Caco-2 (cell line): Measurements from ENCODE around the gene PMEPA1. TPM values are rescaled to one million over a fixed set of nuclear protein-coding genes. Genes with fewer than 3 reads are reported as not detected.
A peak's percentile ranks its signal among the peaks of the same experiment; 100 is the strongest.

Source experiments
- BruUV-seq: library from RNA; stranded (reverse); fragments of 400-500 nt; replicated peaks from 2 replicates; lab custom pipeline; 2021; lab: Mats Ljungman, UMichigan
- CTCF ChIA-PET: fragments of 300-600 bp; sonication (Branson Sonifier 250); formaldehyde crosslinking; loops from one replicate; lab custom pipeline; 2022; ENCODE audit warnings: antibody characterized with exemption; lab: Charles Lee
- POLR2A ChIA-PET: fragments of 300-600 bp; sonication (Branson Sonifier 250); formaldehyde crosslinking; loops from one replicate; lab custom pipeline; 2022; ENCODE audit warnings: antibody characterized with exemption; lab: Charles Lee
- DNase-seq, 2 experiments: peaks; one replicate each; pipeline versions ENCODE4 v3.0.0 to v3.0.0-alpha.2; 2020 to 2022
- H3K27me3 ChIP-seq: replicated peaks from 2 replicates; pipeline ENCODE4 v1.6.0; 2011; ENCODE audit warnings: low read length; ENCODE audit not compliant: control insufficient read depth, insufficient read depth
- H3K36me3 ChIP-seq: 2 replicates; pipeline ENCODE4 v1.5.1; 2011; ENCODE audit warnings: low read length; ENCODE audit not compliant: control insufficient read depth, insufficient read depth
- H3K4me1 ChIP-seq: fragments of 250-450 bp; sonication (Bioruptor Pico); 2 replicates; pipeline ENCODE4 v1.5.1; 2020; ENCODE audit warnings: mild to moderate bottlenecking
- H3K4me3 ChIP-seq: 2 replicates; pipeline ENCODE4 v1.5.1; 2011; ENCODE audit warnings: low read depth, mild to moderate bottlenecking, control low read depth, low read length
- H3K9me3 ChIP-seq: fragments of 250-450 bp; sonication (Bioruptor Pico); 2 replicates; pipeline ENCODE4 v1.5.1; 2020; ENCODE audit warnings: mild to moderate bottlenecking, moderate library complexity
- H3K27ac Mint-ChIP-seq: one replicate; pipeline ENCODE4 v1.8.0; 2022; ENCODE audit warnings: mixed read lengths; ENCODE audit not compliant: unreplicated experiment
- H3K27me3 Mint-ChIP-seq: one replicate; pipeline ENCODE4 v1.8.0; 2022; ENCODE audit warnings: mixed read lengths; ENCODE audit not compliant: insufficient read depth, unreplicated experiment
- H3K36me3 Mint-ChIP-seq: one replicate; pipeline ENCODE4 v1.8.0; 2022; ENCODE audit warnings: mild to moderate bottlenecking, mixed read lengths; ENCODE audit not compliant: insufficient read depth, unreplicated experiment
- H3K4me1 Mint-ChIP-seq: one replicate; pipeline ENCODE4 v1.8.0; 2022; ENCODE audit warnings: low read depth, mixed read lengths; ENCODE audit not compliant: unreplicated experiment
- H3K4me3 Mint-ChIP-seq: one replicate; pipeline ENCODE4 v1.8.0; 2022; ENCODE audit warnings: mild to moderate bottlenecking, moderate library complexity, mixed read lengths; ENCODE audit not compliant: unreplicated experiment
- H3K9me3 Mint-ChIP-seq: one replicate; pipeline ENCODE4 v1.8.0; 2022; ENCODE audit warnings: mixed read lengths; ENCODE audit not compliant: unreplicated experiment
- CTCF ChIP-seq, 2 experiments: fragments of 200-600 bp in 1 of 2; IDR thresholded peaks; 1 replicate in 1 of 2; 2 replicates in 1 of 2; pipeline versions ENCODE4 v1.5.1 to v1.8.0; 2011 to 2022; ENCODE audit warnings: antibody characterized with exemption in 1 of 2, control low read depth in 1 of 2, inconsistent platforms in 1 of 2, low read depth in 1 of 2, low read length in 1 of 2, mild to moderate bottlenecking in 1 of 2, moderate library complexity in 1 of 2; ENCODE audit not compliant: insufficient read depth in 1 of 2, severe bottlenecking in 1 of 2, unreplicated experiment in 1 of 2
- intact Hi-C: fragments of 100-400 bp; cut with micrococcal nuclease; formaldehyde crosslinking; loops from one replicate; pipeline ENCODE4 v1.10.0; 2022; ENCODE audit not compliant: unreplicated experiment
- total RNA-seq: library from RNA; stranded (reverse); gene quantifications from 2 replicates; pipeline ENCODE4 v1.2.3, GENCODE V29; 2022

Gene PMEPA1
- total RNA-seq, 1 experiment from 2014 or later, result 3.3 TPM

- no peak for TF ChIP-seq CTCF (IDR thresholded peaks at IDR 0.05; ENCODE audit: insufficient read depth in 1 of 2, low read depth in 1 of 2, low read length in 1 of 2, severe bottlenecking in 1 of 2, unreplicated experiment in 1 of 2)
- Mint-ChIP-seq H3K4me3 (no peak overlapping the region), H3K36me3 (no peaks in the 10 kb centered on the region), H3K27me3 (no peaks in the 10 kb centered on the region), H3K27ac (no peak overlapping the region), H3K4me1 (no peaks in the 10 kb centered on the region), H3K9me3 (peaks cover 13% of the 10 kb centered on the region)
- ChIA-PET CTCF (no interaction called here), POLR2A (interaction anchor here (0.6 kb wide), 1 partner anchor 145 kb away, joined by 6 read pairs; no protein-coding TSS in a partner anchor)
- no peaks in the 10 kb centered on the region for H3K4me1 ChIP-seq
- H3K36me3 ChIP-seq, result no peaks in the 10 kb centered on the region
- H3K4me3 ChIP-seq, result no peak overlapping the region
- intact Hi-C loops, result no loop called here
- no peaks in the 10 kb centered on the region for H3K27me3 ChIP-seq
- DNase-seq, result peak in 1 of 2 experiments; percentile 37
- no TSS peak for BruUV-seq
- H3K9me3 ChIP-seq, result no peaks in the 10 kb centered on the region
Observed at GRCh38 chr20:57662456-57663240, 47.2 kb downstream of the PMEPA1 start.

- Mint-ChIP-seq H3K36me3 (no peaks in the 10 kb centered on the region), H3K4me3 (no peak overlapping the region), H3K9me3 (peaks cover 13% of the 10 kb centered on the region), H3K27me3 (no peaks in the 10 kb centered on the region), H3K4me1 (no peaks in the 10 kb centered on the region), H3K27ac (no peak overlapping the region)
- peak in 1 of 2 experiments; percentile 22 for DNase-seq
- H3K9me3 ChIP-seq, result no peaks in the 10 kb centered on the region
- no peaks in the 10 kb centered on the region for H3K36me3 ChIP-seq
- no peaks in the 10 kb centered on the region for H3K27me3 ChIP-seq
- POLR2A ChIA-PET, result no interaction called here
- H3K4me3 ChIP-seq, result no peak overlapping the region
- CTCF ChIA-PET, result no interaction called here
- TF ChIP-seq CTCF (IDR thresholded peaks at IDR 0.05; ENCODE audit: insufficient read depth in 1 of 2, low read depth in 1 of 2, low read length in 1 of 2, severe bottlenecking in 1 of 2, unreplicated experiment in 1 of 2), result no peak
- intact Hi-C loops, result no loop called here
- BruUV-seq, result no TSS peak
- no peaks in the 10 kb centered on the region for H3K4me1 ChIP-seq
Observed at GRCh38 chr20:57661746-57662455, 47.9 kb downstream of the PMEPA1 start.

DNA sequence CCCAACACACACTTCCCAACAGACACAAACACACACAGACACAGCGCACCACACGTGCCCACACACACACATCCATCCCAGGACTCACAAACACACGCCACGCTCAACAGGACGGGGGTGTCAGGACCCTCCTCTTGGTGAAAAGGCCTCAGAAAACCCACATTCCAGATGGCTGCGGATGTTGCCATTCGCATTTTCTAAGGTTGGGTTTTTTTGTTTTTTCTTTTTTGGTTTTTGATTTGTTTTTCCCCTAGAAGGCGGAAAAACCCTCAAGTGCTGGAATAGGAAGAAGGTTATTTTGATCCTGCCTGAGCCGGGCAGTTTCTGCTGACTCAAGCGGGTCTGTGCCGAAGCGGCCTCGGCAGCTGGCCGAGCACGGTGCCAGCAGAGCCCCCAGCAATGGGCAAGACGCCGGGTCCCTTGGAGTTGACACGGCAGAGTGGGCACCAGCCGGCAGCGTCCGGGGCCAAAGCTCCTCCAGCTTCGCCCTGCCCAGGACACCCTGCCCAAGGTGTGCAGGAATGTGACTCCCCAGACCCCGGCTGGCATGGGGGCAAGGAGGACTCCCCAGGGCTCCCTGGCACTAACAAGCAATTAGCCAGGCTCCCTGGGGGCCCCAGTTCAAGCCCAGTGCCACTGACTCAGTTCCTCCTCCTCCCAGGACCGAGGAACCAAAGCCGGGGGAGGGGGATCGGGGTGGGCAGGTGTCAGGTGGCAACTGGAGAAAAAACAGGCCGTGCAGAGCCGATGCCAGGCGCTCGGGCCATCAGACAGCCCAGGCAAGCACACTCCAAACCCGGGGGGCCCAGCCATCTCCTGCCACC, 48.7 kb downstream of the PMEPA1 start:
- no peak overlapping the region for H3K4me3 ChIP-seq
- Mint-ChIP-seq H3K9me3 (peaks cover 13% of the 10 kb centered on the region), H3K27ac (no peak overlapping the region), H3K27me3 (no peaks in the 10 kb centered on the region), H3K36me3 (no peaks in the 10 kb centered on the region), H3K4me3 (no peak overlapping the region), H3K4me1 (no peaks in the 10 kb centered on the region)
- no peaks in the 10 kb centered on the region for H3K27me3 ChIP-seq
- CTCF ChIA-PET, result no interaction called here
- DNase-seq, result peak in 1 of 2 experiments; percentile 34
- no peaks in the 10 kb centered on the region for H3K4me1 ChIP-seq
- intact Hi-C loops, result no loop called here
- no peaks in the 10 kb centered on the region for H3K9me3 ChIP-seq
- POLR2A ChIA-PET, result no interaction called here
- BruUV-seq, result no TSS peak
- TF ChIP-seq CTCF (IDR thresholded peaks at IDR 0.05; ENCODE audit: insufficient read depth in 1 of 2, low read depth in 1 of 2, low read length in 1 of 2, severe bottlenecking in 1 of 2, unreplicated experiment in 1 of 2), result no peak
- H3K36me3 ChIP-seq, result no peaks in the 10 kb centered on the region
